ENCODE results near the gene MTMR12. TPM values are rescaled to one million over a fixed set of nuclear protein-coding genes. Genes with fewer than 3 reads are reported as not detected.

The MTMR12 gene
- total and polyA plus RNA-seq, 10 donors: 6.8 to 42.2 (median 27.9) TPM

GRCh38 chr5:32229586-32229985 is 83.2 kb downstream of the MTMR12 start:
- no peak for DNase-seq
- no peaks in the 10 kb centered on the region for H3K9me3 ChIP-seq
- peaks cover 0 to 46% (median 33%) of the 10 kb centered on the region in 6 donors for H3K4me1 ChIP-seq
- 95 to 97% (median 96%) methylated on average over 14 of the region's 14 CpGs for WGBS, 5 donors
- TF ChIP-seq POLR2A (IDR thresholded peaks at IDR 0.05) (no peak), CTCF (IDR thresholded peaks at IDR 0.05 in 8 of 11, conservative IDR thresholded peaks at IDR 0.05 in 3 of 11) (no peak), POLR2AphosphoS5 (IDR thresholded peaks at IDR 0.05) (no peak)
- no peak overlapping the region for H3K27ac ChIP-seq
- intact Hi-C loops (cut with DNase I; ENCODE audit: low total_unique reads): no loop called here
- H3K4me3 ChIP-seq: no peak overlapping the region
- H3K36me3 ChIP-seq: peaks cover 0 to 52% (median 21%) of the 10 kb centered on the region in 6 donors
- H3K27me3 ChIP-seq (replicated peaks in 1 of 7): no peaks in the 10 kb centered on the region

- DNase-seq: no peak
- 89 to 95% (median 94%) methylated on average over 12 of the region's 12 CpGs for WGBS, 5 donors
- intact Hi-C loops (cut with DNase I; ENCODE audit: low total_unique reads): no loop called here
These were observed 83.9 kb downstream of the MTMR12 start for GRCh38 chr5:32228816-32229215.

GRCh38 chr5:32225445-32225844 is 87.3 kb downstream of the MTMR12 start:
- peaks cover 0 to 5% (median 0%) of the 10 kb centered on the region in 6 donors for H3K4me1 ChIP-seq
- H3K9me3 ChIP-seq: no peaks in the 10 kb centered on the region
- TF ChIP-seq POLR2A (IDR thresholded peaks at IDR 0.05) (no peak), CTCF (IDR thresholded peaks at IDR 0.05 in 8 of 11, conservative IDR thresholded peaks at IDR 0.05 in 3 of 11) (no peak), POLR2AphosphoS5 (IDR thresholded peaks at IDR 0.05) (no peak)
- intact Hi-C loops (cut with DNase I; ENCODE audit: low total_unique reads): no loop called here
- no peak overlapping the region for H3K27ac ChIP-seq
- H3K4me3 ChIP-seq: no peak overlapping the region
- DNase-seq: no peak
- H3K27me3 ChIP-seq (replicated peaks in 1 of 7): no peaks in the 10 kb centered on the region
- peaks cover 0 to 34% (median 18%) of the 10 kb centered on the region in 6 donors for H3K36me3 ChIP-seq
- WGBS, 5 donors: 82 to 88% (median 86%) methylated on average over 5 of the region's 5 CpGs

More at GRCh38 chr5:32228816-32229215, 83.9 kb downstream of the MTMR12 start:
- Histone ChIP-seq H3K36me3 (peaks cover 0 to 44% (median 19%) of the 10 kb centered on the region in 6 donors), H3K4me1 (peaks cover 0 to 38% (median 25%) of the 10 kb centered on the region in 6 donors), H3K27ac (no peak overlapping the region), H3K4me3 (no peak overlapping the region), H3K27me3 (replicated peaks in 1 of 7) (no peaks in the 10 kb centered on the region), H3K9me3 (no peaks in the 10 kb centered on the region)
- no peak for TF ChIP-seq POLR2AphosphoS5 (IDR thresholded peaks at IDR 0.05)
- TF ChIP-seq CTCF (IDR thresholded peaks at IDR 0.05 in 8 of 11, conservative IDR thresholded peaks at IDR 0.05 in 3 of 11): no peak
- no peak for TF ChIP-seq POLR2A (IDR thresholded peaks at IDR 0.05)

- Histone ChIP-seq H3K27me3 (replicated peaks in 1 of 7) (no peaks in the 10 kb centered on the region), H3K27ac (no peak overlapping the region), H3K4me3 (no peak overlapping the region), H3K9me3 (no peaks in the 10 kb centered on the region), H3K36me3 (peaks cover 0 to 21% (median 6%) of the 10 kb centered on the region in 6 donors), H3K4me1 (no peaks in the 10 kb centered on the region)
- TF ChIP-seq POLR2AphosphoS5 (IDR thresholded peaks at IDR 0.05) (no peak), POLR2A (IDR thresholded peaks at IDR 0.05) (no peak), CTCF (IDR thresholded peaks at IDR 0.05 in 8 of 11, conservative IDR thresholded peaks at IDR 0.05 in 3 of 11) (no peak)
- intact Hi-C loops (cut with DNase I; ENCODE audit: low total_unique reads): no loop called here
- WGBS, 5 donors: 68 to 96% (median 92%) methylated on average over 1 of the region's 1 CpG
- no peak for DNase-seq
These were observed 88.6 kb downstream of the MTMR12 start for GRCh38 chr5:32223972-32224609.
